Measurements from ENCODE around the gene TTYH1. TPM values are rescaled to one million over a fixed set of nuclear protein-coding genes. Genes with fewer than 3 reads are reported as not detected.

Gene TTYH1
- total and polyA plus RNA-seq, 7 experiments from 2014 or later: 0.10 to 1.8 (median 0.32) TPM; not detected in 3

- CTCF ChIA-PET: interaction anchor here (0.6 kb wide), 1 partner anchor 66 kb away, joined by 3 read pairs; no protein-coding TSS in a partner anchor
- no peak for ATAC-seq
- Mint-ChIP-seq H3K9me3 (peaks cover 0 to 3% (median under 1%) of the 10 kb centered on the region in 11 donors), H3K4me3 (no peak overlapping the region), H3K27ac (no peak overlapping the region), H3K27me3 (peaks cover 26 to 50% (median 39%) of the 10 kb centered on the region in 5 donors), H3K36me3 (peaks cover 0 to 10% (median 1%) of the 10 kb centered on the region in 5 donors), H3K4me1 (peaks cover 14 to 22% (median 17%) of the 10 kb centered on the region in 7 donors)
- peaks cover 0 to 11% of the 10 kb centered on the region in 2 donors for H3K4me1 ChIP-seq (ENCODE audit: control insufficient read depth in 2 of 2, insufficient read depth in 2 of 2, low read length in 2 of 2)
- no peaks in the 10 kb centered on the region for H3K36me3 ChIP-seq (ENCODE audit: control insufficient read depth in 2 of 3, insufficient read depth in 3 of 3, low read length in 3 of 3)
- POLR2A ChIA-PET: interaction anchor here (0.9 kb wide), 1 partner anchor 28 kb away, joined by 6 read pairs; no protein-coding TSS in a partner anchor
- no peaks in the 10 kb centered on the region for H3K9me3 ChIP-seq (ENCODE audit: control insufficient read depth in 2 of 3, low read length in 3 of 3)
- intact Hi-C loops (cut with micrococcal nuclease): no loop called here
- no peak overlapping the region for H3K4me3 ChIP-seq (ENCODE audit: low read length)
- DNase-seq: no peak
- H3K27me3 ChIP-seq (ENCODE audit: control insufficient read depth in 2 of 2, insufficient read depth in 2 of 2, low read length in 2 of 2): peaks cover 0 to 15% of the 10 kb centered on the region in 2 donors
- no peak overlapping the region for H3K27ac ChIP-seq (ENCODE audit: low read depth, low read length)
These were observed 3.9 kb downstream of the TTYH1 start for GRCh38 chr19:54418930-54419800.

- no peak overlapping the region for H3K4me3 Mint-ChIP-seq
- peaks cover 0 to 3% (median 0%) of the 10 kb centered on the region in 11 donors for H3K9me3 Mint-ChIP-seq
- peaks cover 0 to 11% of the 10 kb centered on the region in 2 donors for H3K4me1 ChIP-seq (ENCODE audit: control insufficient read depth in 2 of 2, insufficient read depth in 2 of 2, low read length in 2 of 2)
- H3K4me3 ChIP-seq (ENCODE audit: low read length): no peak overlapping the region
- peaks cover 17 to 50% (median 33%) of the 10 kb centered on the region in 5 donors for H3K27me3 Mint-ChIP-seq
- H3K27ac Mint-ChIP-seq: no peak overlapping the region
- H3K9me3 ChIP-seq (ENCODE audit: control insufficient read depth in 2 of 3, low read length in 3 of 3): no peaks in the 10 kb centered on the region
- intact Hi-C loops (cut with micrococcal nuclease): no loop called here
- no peak for ATAC-seq
- POLR2A ChIA-PET: interaction anchor here (0.9 to 1.5 kb wide), 3 partner anchors 10 to 29 kb away, joined by 3 to 6 read pairs (median 4); partner anchors contain the start of gene LENG8
- no peak overlapping the region for H3K27ac ChIP-seq (ENCODE audit: low read depth, low read length)
- peaks cover 0 to 9% (median 0%) of the 10 kb centered on the region in 5 donors for H3K36me3 Mint-ChIP-seq
- H3K27me3 ChIP-seq (ENCODE audit: control insufficient read depth in 2 of 2, insufficient read depth in 2 of 2, low read length in 2 of 2): peaks cover 0 to 8% of the 10 kb centered on the region in 2 donors
- no peak for DNase-seq
- H3K4me1 Mint-ChIP-seq: peaks cover 14 to 22% (median 17%) of the 10 kb centered on the region in 7 donors
- no peaks in the 10 kb centered on the region for H3K36me3 ChIP-seq (ENCODE audit: control insufficient read depth in 2 of 3, insufficient read depth in 3 of 3, low read length in 3 of 3)
- CTCF ChIA-PET: no interaction called here
These were observed 4.8 kb downstream of the TTYH1 start for GRCh38 chr19:54420068-54420382.

GRCh38 chr19:54420383-54421168, 5.3 kb downstream of the TTYH1 start:
- Histone ChIP-seq H3K9me3 (ENCODE audit: control insufficient read depth in 2 of 3, low read length in 3 of 3) (no peaks in the 10 kb centered on the region), H3K27ac (ENCODE audit: low read depth, low read length) (no peak overlapping the region), H3K36me3 (ENCODE audit: control insufficient read depth in 2 of 3, insufficient read depth in 3 of 3, low read length in 3 of 3) (no peaks in the 10 kb centered on the region), H3K4me3 (ENCODE audit: low read length) (no peak overlapping the region), H3K4me1 (ENCODE audit: control insufficient read depth in 2 of 2, insufficient read depth in 2 of 2, low read length in 2 of 2) (peaks cover 0 to 11% of the 10 kb centered on the region in 2 donors), H3K27me3 (ENCODE audit: control insufficient read depth in 2 of 2, insufficient read depth in 2 of 2, low read length in 2 of 2) (peaks cover 0 to 7% of the 10 kb centered on the region in 2 donors)
- Mint-ChIP-seq H3K27ac (no peak overlapping the region), H3K36me3 (peaks cover 0 to 9% (median 0%) of the 10 kb centered on the region in 5 donors), H3K9me3 (peaks cover 0 to 3% (median 0%) of the 10 kb centered on the region in 11 donors), H3K4me1 (peaks cover 14 to 22% (median 17%) of the 10 kb centered on the region in 7 donors), H3K4me3 (no peak overlapping the region), H3K27me3 (peaks cover 17 to 56% (median 36%) of the 10 kb centered on the region in 5 donors)
- DNase-seq (no peak), ATAC-seq (no peak)
- ChIA-PET POLR2A (interaction anchor here (0.9 to 1.5 kb wide), 3 partner anchors 10 to 28 kb away, joined by 3 to 6 read pairs (median 4); partner anchors contain the start of gene LENG8), CTCF (no interaction called here)
- intact Hi-C loops (cut with micrococcal nuclease): no loop called here

GRCh38 chr19:54421169-54421516, 5.9 kb downstream of the TTYH1 start:
- Mint-ChIP-seq H3K36me3 (peaks cover 0 to 9% (median 0%) of the 10 kb centered on the region in 5 donors), H3K4me1 (peaks cover 11 to 19% (median 17%) of the 10 kb centered on the region in 7 donors), H3K9me3 (peaks cover 0 to 3% (median 0%) of the 10 kb centered on the region in 11 donors), H3K4me3 (no peak overlapping the region), H3K27me3 (peaks cover 12 to 56% (median 36%) of the 10 kb centered on the region in 5 donors), H3K27ac (no peak overlapping the region)
- ATAC-seq (no peak), DNase-seq (no peak)
- Histone ChIP-seq H3K9me3 (ENCODE audit: control insufficient read depth in 2 of 3, low read length in 3 of 3) (no peaks in the 10 kb centered on the region), H3K36me3 (ENCODE audit: control insufficient read depth in 2 of 3, insufficient read depth in 3 of 3, low read length in 3 of 3) (no peaks in the 10 kb centered on the region), H3K4me1 (ENCODE audit: control insufficient read depth in 2 of 2, insufficient read depth in 2 of 2, low read length in 2 of 2) (peaks cover 0 to 11% of the 10 kb centered on the region in 2 donors), H3K27ac (ENCODE audit: low read depth, low read length) (no peak overlapping the region), H3K4me3 (ENCODE audit: low read length) (no peak overlapping the region), H3K27me3 (ENCODE audit: control insufficient read depth in 2 of 2, insufficient read depth in 2 of 2, low read length in 2 of 2) (peaks cover 0 to 1% of the 10 kb centered on the region in 2 donors)
- POLR2A ChIA-PET: interaction anchor here (1.1 to 1.5 kb wide), 2 partner anchors 9 to 28 kb away, joined by 3 to 4 read pairs; partner anchors contain the start of gene LENG8
- intact Hi-C loops (cut with micrococcal nuclease): no loop called here
- CTCF ChIA-PET: no interaction called here

GRCh38 chr19:54421521-54421920, 6.3 kb downstream of the TTYH1 start:
- Mint-ChIP-seq H3K27me3 (peaks cover 12 to 55% (median 39%) of the 10 kb centered on the region in 5 donors), H3K27ac (no peak overlapping the region), H3K36me3 (peaks cover 0 to 9% (median 0%) of the 10 kb centered on the region in 5 donors), H3K4me1 (peaks cover 11 to 19% (median 17%) of the 10 kb centered on the region in 7 donors), H3K9me3 (peaks cover 0 to 3% (median 0%) of the 10 kb centered on the region in 11 donors), H3K4me3 (no peak overlapping the region)
- Histone ChIP-seq H3K36me3 (ENCODE audit: control insufficient read depth in 2 of 3, insufficient read depth in 3 of 3, low read length in 3 of 3) (no peaks in the 10 kb centered on the region), H3K27me3 (ENCODE audit: control insufficient read depth in 2 of 2, insufficient read depth in 2 of 2, low read length in 2 of 2) (no peaks in the 10 kb centered on the region), H3K4me1 (ENCODE audit: control insufficient read depth in 2 of 2, insufficient read depth in 2 of 2, low read length in 2 of 2) (peaks cover 0 to 11% of the 10 kb centered on the region in 2 donors), H3K4me3 (ENCODE audit: low read length) (no peak overlapping the region), H3K27ac (ENCODE audit: low read depth, low read length) (no peak overlapping the region), H3K9me3 (ENCODE audit: control insufficient read depth in 2 of 3, low read length in 3 of 3) (no peaks in the 10 kb centered on the region)
- CTCF ChIA-PET: no interaction called here
- no peak for DNase-seq
- no peak for ATAC-seq
- POLR2A ChIA-PET: interaction anchor here (1.5 kb wide), 1 partner anchor 27 kb away, joined by 4 read pairs; the partner anchor contains the start of gene LENG8
- intact Hi-C loops (cut with micrococcal nuclease): no loop called here

GRCh38 chr19:54422136-54422535, 6.9 kb downstream of the TTYH1 start:
- Mint-ChIP-seq H3K27me3 (peaks cover 10 to 52% (median 39%) of the 10 kb centered on the region in 5 donors), H3K27ac (no peak overlapping the region), H3K4me1 (peaks cover 10 to 17% (median 14%) of the 10 kb centered on the region in 7 donors), H3K9me3 (peaks cover 0 to 3% (median 0%) of the 10 kb centered on the region in 11 donors), H3K36me3 (peaks cover 0 to 8% (median 0%) of the 10 kb centered on the region in 5 donors), H3K4me3 (no peak overlapping the region)
- Histone ChIP-seq H3K27ac (ENCODE audit: low read depth, low read length) (no peak overlapping the region), H3K9me3 (ENCODE audit: control insufficient read depth in 2 of 3, low read length in 3 of 3) (no peaks in the 10 kb centered on the region), H3K4me1 (ENCODE audit: control insufficient read depth in 2 of 2, insufficient read depth in 2 of 2, low read length in 2 of 2) (peaks cover 0 to 11% of the 10 kb centered on the region in 2 donors), H3K36me3 (ENCODE audit: control insufficient read depth in 2 of 3, insufficient read depth in 3 of 3, low read length in 3 of 3) (no peaks in the 10 kb centered on the region), H3K27me3 (ENCODE audit: control insufficient read depth in 2 of 2, insufficient read depth in 2 of 2, low read length in 2 of 2) (no peaks in the 10 kb centered on the region), H3K4me3 (ENCODE audit: low read length) (no peak overlapping the region)
- intact Hi-C loops (cut with micrococcal nuclease): no loop called here
- ChIA-PET CTCF (no interaction called here), POLR2A (no interaction called here)
- DNase-seq (no peak), ATAC-seq (no peak)
